HCT116 (cell line): ENCODE results near the gene PRCD. TPM values are rescaled to one million over a fixed set of nuclear protein-coding genes. Genes with fewer than 3 reads are reported as not detected.

Experiments used
- ATAC-seq: fragments of 200-7000 bp; cut with Tn5 transposase; 2 replicates; pipeline ENCODE4 v1.9.1; 2020; ENCODE audit warnings: mild to moderate bottlenecking, moderate library complexity
- BruUV-seq: library from RNA; stranded (reverse); fragments of 400-500 nt; replicated peaks from 2 replicates; lab custom pipeline; 2021; lab: Mats Ljungman, UMichigan
- CTCF ChIA-PET: fragments of 300-600 bp; sonication (Branson Sonifier 250); formaldehyde crosslinking; loops from one replicate; lab custom pipeline; 2021; ENCODE audit warnings: antibody characterized with exemption; lab: Charles Lee
- POLR2A ChIA-PET: fragments of 300-600, 350-600 bp; sonication (Branson Sonifier 250); formaldehyde crosslinking; loops from one replicate; lab custom pipeline; 2021; ENCODE audit warnings: antibody characterized with exemption; lab: Charles Lee
- RAD21 ChIA-PET, 2 experiments: fragments of 300-600 bp; sonication (Branson Sonifier 250); formaldehyde crosslinking; loops; one replicate each; lab custom pipeline; 2023; ENCODE audit warnings: low total read pairs in 2 of 2; ENCODE audit not compliant: uncharacterized antibody in 2 of 2, unreplicated experiment in 2 of 2, low non-redundant PET in 1 of 2; lab: Charles Lee
- DNase-seq: peaks from one replicate; pipeline ENCODE4 v3.0.0-alpha.2; 2010; ENCODE audit warnings: low read depth, low spot score
- H2AFZ ChIP-seq: fragments of 200-600 bp; shearing (Covaris generic), sonication (generic); 2 replicates; pipeline ENCODE4 v1.6.1; 2017; ENCODE audit warnings: low read depth, mixed run types, mixed read lengths, antibody characterized with exemption, low read length; ENCODE audit not compliant: poor library complexity, severe bottlenecking
- H3K27ac ChIP-seq: 2 replicates; pipeline ENCODE4 v1.5.1; 2012; ENCODE audit warnings: low read depth, low read length
- H3K27me3 ChIP-seq: fragments of 200-600 bp; sonication (generic); 2 replicates; pipeline ENCODE4 v1.6.1; 2016; ENCODE audit warnings: mixed run types, low read length, mixed read lengths; ENCODE audit not compliant: insufficient read depth
- H3K36me3 ChIP-seq, 2 experiments: fragments of 200-500 bp in 1 of 2; fragments of 200-600 bp in 1 of 2; sonication (Bioruptor generic) in 1 of 2; sonication (generic) in 1 of 2; 2 replicates each; pipeline versions ENCODE4 v1.5.1 to v1.6.1; 2014 to 2016; ENCODE audit warnings: low read length in 2 of 2, inconsistent platforms in 1 of 2, mixed read lengths in 1 of 2, mixed run types in 1 of 2; ENCODE audit not compliant: insufficient read depth in 2 of 2, control insufficient read depth in 1 of 2
- H3K4me1 ChIP-seq, 2 experiments: fragments of 200-600 bp in 1 of 2; sonication (generic) in 1 of 2; 2 replicates each; pipeline versions ENCODE4 v1.5.1 to v1.6.1; 2012 to 2017; ENCODE audit warnings: low read length in 2 of 2, inconsistent platforms in 1 of 2, mild to moderate bottlenecking in 1 of 2, mixed read lengths in 1 of 2, mixed run types in 1 of 2, moderate library complexity in 1 of 2; ENCODE audit not compliant: insufficient read depth in 2 of 2, control insufficient read depth in 1 of 2
- H3K4me2 ChIP-seq: fragments of 200-600 bp; sonication (generic); 2 replicates; pipeline ENCODE4 v1.6.1; 2017; ENCODE audit warnings: mixed run types, low read length, mixed read lengths
- H3K4me3 ChIP-seq, 2 experiments: fragments of 200-600 bp in 1 of 2; sonication (generic) in 1 of 2; replicated peaks in 1 of 2; 2 replicates each; pipeline ENCODE4 v1.5.1; 2011 to 2016; ENCODE audit warnings: low read length in 2 of 2, control low read depth in 1 of 2, low read depth in 1 of 2, mild to moderate bottlenecking in 1 of 2, mixed read lengths in 1 of 2, mixed run types in 1 of 2
- H3K79me2 ChIP-seq: fragments of 200-600 bp; sonication (generic); 2 replicates; pipeline ENCODE4 v1.6.1; 2017; ENCODE audit warnings: mild to moderate bottlenecking, mixed run types, low read length, moderate library complexity, mixed read lengths; ENCODE audit not compliant: insufficient read depth
- H3K9ac ChIP-seq: fragments of 200-600 bp; sonication (generic); 2 replicates; pipeline ENCODE4 v1.6.1; 2016; ENCODE audit warnings: low read length, mixed read lengths
- H3K9me2 ChIP-seq: fragments of 200-600 bp; sonication (generic), shearing (Covaris generic); 2 replicates; pipeline ENCODE4 v1.6.1; 2017; ENCODE audit warnings: mixed run types, mild to moderate bottlenecking, moderate library complexity; ENCODE audit not compliant: insufficient read depth
- H3K9me3 ChIP-seq, 2 experiments: fragments of 200-500 bp in 1 of 2; fragments of 200-600 bp in 1 of 2; sonication (Bioruptor generic) in 1 of 2; sonication (generic) in 1 of 2; 2 replicates each; pipeline ENCODE4 v1.6.1; 2014 to 2017; ENCODE audit warnings: low read length in 2 of 2, mixed read lengths in 2 of 2, inconsistent platforms in 1 of 2, low read depth in 1 of 2, mild to moderate bottlenecking in 1 of 2, mixed run types in 1 of 2, moderate library complexity in 1 of 2; ENCODE audit not compliant: control insufficient read depth in 1 of 2, insufficient read depth in 1 of 2
- H4K20me1 ChIP-seq: fragments of 200-600 bp; sonication (generic), shearing (Covaris generic); 2 replicates; pipeline ENCODE4 v1.6.1; 2017; ENCODE audit warnings: mixed run types, mild to moderate bottlenecking, moderate library complexity; ENCODE audit not compliant: insufficient read depth
- CBX3 ChIP-seq: IDR thresholded peaks from 2 replicates; pipeline ENCODE4 v1.6.1; 2012; ENCODE audit warnings: low read depth
- CEBPB ChIP-seq: IDR thresholded peaks from 2 replicates; pipeline ENCODE4 v1.6.1; 2012; ENCODE audit warnings: low read depth
- CTCF ChIP-seq, 3 experiments: fragments of 200-600 bp in 1 of 3; sonication (generic) in 1 of 3; IDR thresholded peaks in 2 of 3; conservative IDR thresholded peaks in 1 of 3; 2 replicates each; pipeline ENCODE4 v1.5.1; 2012 to 2017; ENCODE audit warnings: low read depth in 2 of 3, low read length in 2 of 3, antibody characterized with exemption in 1 of 3, borderline replicate concordance in 1 of 3, control low read depth in 1 of 3, mild to moderate bottlenecking in 1 of 3, mixed read lengths in 1 of 3, mixed run types in 1 of 3, moderate library complexity in 1 of 3; ENCODE audit not compliant: insufficient read depth in 1 of 3
- FOSL1 ChIP-seq: IDR thresholded peaks from 2 replicates; pipeline ENCODE4 v1.6.1; 2012; ENCODE audit warnings: low read depth
- JUND ChIP-seq: IDR thresholded peaks from 2 replicates; pipeline ENCODE4 v1.6.1; 2012
- MAX ChIP-seq: IDR thresholded peaks from 2 replicates; pipeline ENCODE4 v1.6.1; 2012
- POLR2AphosphoS5 ChIP-seq: IDR thresholded peaks from 2 replicates; pipeline ENCODE4 v1.6.1; 2011; ENCODE audit warnings: mild to moderate bottlenecking, low read depth, low read length, moderate library complexity
- SRF ChIP-seq: IDR thresholded peaks from 2 replicates; pipeline ENCODE4 v1.6.1; 2012; ENCODE audit warnings: low read depth
- YY1 ChIP-seq: IDR thresholded peaks from 2 replicates; pipeline ENCODE4 v1.6.1; 2011; ENCODE audit warnings: low read length, low read depth, moderate library complexity, mild to moderate bottlenecking; ENCODE audit not compliant: insufficient replicate concordance; ENCODE audit errors: extremely low read depth
- ZFX ChIP-seq: fragments of 450-650 bp; IDR thresholded peaks from 2 replicates; pipeline ENCODE4 v1.6.1; 2017
- ZNF274 ChIP-seq: fragments of 200-500 bp; sonication (Bioruptor generic); IDR thresholded peaks from 2 replicates; pipeline ENCODE4 v1.6.1; 2014; ENCODE audit warnings: mild to moderate bottlenecking, low read depth, low read length, inconsistent platforms
- intact Hi-C: fragments of 100-400 bp; cut with micrococcal nuclease; formaldehyde crosslinking; loops from 2 replicates; pipeline ENCODE4 v1.10.0; 2022
- total RNA-seq: library from RNA; stranded (reverse); gene quantifications from one replicate; pipeline ENCODE4 v1.2.1, GENCODE V29; 2021; ENCODE audit not compliant: unreplicated experiment

PRCD gene
- total RNA-seq, 1 experiment from 2014 or later = not detected

GRCh38 chr17:76576189-76576588 lies 36.3 kb downstream of the PRCD start:
- Histone ChIP-seq H3K4me1 (peaks cover 4 to 9% of the 10 kb centered on the region in 2 experiments; a peak in 2 of 4 replicates), H3K9me2 (no peaks in the 10 kb centered on the region), H3K27me3 (no peaks in the 10 kb centered on the region), H3K9me3 (no peaks in the 10 kb centered on the region), H3K27ac (no peak overlapping the region), H3K4me2 (no peak overlapping the region), H2AFZ (no peak overlapping the region), H3K79me2 (no peaks in the 10 kb centered on the region), H3K36me3 (no peaks in the 10 kb centered on the region), H4K20me1 (no peaks in the 10 kb centered on the region), H3K9ac (no peak overlapping the region), H3K4me3 (no peak overlapping the region)
- no peak for TF ChIP-seq POLR2AphosphoS5
- TF ChIP-seq ZFX = 0 out of 2 replicates have a peak, but pooled peaks have one; percentile 10
- TF ChIP-seq SRF = no peak
- no peak for TF ChIP-seq CBX3
- no peak for TF ChIP-seq CEBPB
- no peak for TF ChIP-seq YY1
- DNase-seq = no peak
- RAD21 ChIA-PET = interaction anchor here in 1 of 2 experiments (0.6 to 1.1 kb wide), 2 partner anchors 17 to 53 kb away, joined by 3 to 4 read pairs; no protein-coding TSS in a partner anchor
- POLR2A ChIA-PET = interaction anchor here (1.1 to 1.9 kb wide), 3 partner anchors 10 to 19 kb away, joined by 3 to 7 read pairs (median 7); partner anchors contain the start of gene ST6GALNAC2
- CTCF ChIA-PET = interaction anchor here (1.8 kb wide), 1 partner anchor 48 kb away, joined by 4 read pairs; no protein-coding TSS in a partner anchor
- BruUV-seq = no TSS peak
- intact Hi-C loops = no loop called here
- ATAC-seq = no peak

GRCh38 chr17:76577876-76578275 lies 38.0 kb downstream of the PRCD start:
- CTCF ChIA-PET = no interaction called here
- Histone ChIP-seq H4K20me1 (no peaks in the 10 kb centered on the region), H3K36me3 (no peaks in the 10 kb centered on the region), H3K9ac (no peak overlapping the region), H3K9me3 (no peaks in the 10 kb centered on the region), H2AFZ (no peak overlapping the region), H3K27me3 (no peaks in the 10 kb centered on the region), H3K9me2 (no peaks in the 10 kb centered on the region), H3K4me3 (no peak overlapping the region), H3K4me1 (peaks cover 7 to 18% of the 10 kb centered on the region in 2 experiments; a peak in 2 of 4 replicates), H3K79me2 (no peaks in the 10 kb centered on the region), H3K27ac (no peak overlapping the region), H3K4me2 (no peak overlapping the region)
- intact Hi-C loops = no loop called here
- DNase-seq (no peak), ATAC-seq (no peak)
- no peak for TF ChIP-seq JUND
- TF ChIP-seq MAX = no peak
- TF ChIP-seq YY1 = no peak
- TF ChIP-seq FOSL1 = no peak
- TF ChIP-seq CTCF (IDR thresholded peaks at IDR 0.05 in 2 of 3, conservative IDR thresholded peaks at IDR 0.05 in 1 of 3; ENCODE audit: borderline replicate concordance in 1 of 3, insufficient read depth in 1 of 3, low read depth in 2 of 3, low read length in 2 of 3) = no peak
- TF ChIP-seq ZNF274 = no peak
- no TSS peak for BruUV-seq
- RAD21 ChIA-PET = no interaction called here
- POLR2A ChIA-PET = interaction anchor here (1.5 kb wide), 1 partner anchor 11 kb away, joined by 6 read pairs; no protein-coding TSS in a partner anchor
